GM11168 (cell line): Measurements from ENCODE around the gene DICER1.

Source experiments
- in situ Hi-C: fragments of 300-500 bp; cut with MboI; formaldehyde crosslinking; loops from one replicate; pipeline ENCODE4 v1.12.0; 2022; ENCODE audit warnings: low sequenced_read_pairs; ENCODE audit not compliant: unreplicated experiment

The DICER1 gene

GRCh38 chr14:95095996-95096395 is 61.3 kb downstream of the DICER1 start:
- in situ Hi-C loops: no loop called here

- in situ Hi-C loops: no loop called here
Measured at GRCh38 chr14:95092723-95093122, 64.6 kb downstream of the DICER1 start.

GRCh38 chr14:95091581-95091980 is 65.7 kb downstream of the DICER1 start:
- in situ Hi-C loops: no loop called here

GRCh38 chr14:95088665-95089064 is 68.7 kb downstream of the DICER1 start:
- in situ Hi-C loops: no loop called here

- in situ Hi-C loops: no loop called here
Measured at GRCh38 chr14:95087619-95088018, 69.7 kb downstream of the DICER1 start.

GRCh38 chr14:95085321-95085720 is 72.0 kb downstream of the DICER1 start:
- in situ Hi-C loops: no loop called here

- in situ Hi-C loops: no loop called here
Measured at GRCh38 chr14:95078867-95079266, 78.5 kb downstream of the DICER1 start.

- in situ Hi-C loops: no loop called here
Measured at GRCh38 chr14:95077345-95077744, 80.0 kb downstream of the DICER1 start.

GRCh38 chr14:95075789-95076188 is 81.5 kb downstream of the DICER1 start:
- in situ Hi-C loops: no loop called here

- in situ Hi-C loops: no loop called here
Measured at GRCh38 chr14:95073947-95074346, 83.4 kb downstream of the DICER1 start.

- in situ Hi-C loops: no loop called here
Measured at GRCh38 chr14:95072310-95072905, 84.9 kb downstream of the DICER1 start.

GRCh38 chr14:95071649-95072280 is 85.6 kb downstream of the DICER1 start:
- in situ Hi-C loops: no loop called here

- in situ Hi-C loops: no loop called here
Measured at GRCh38 chr14:95070748-95071435, 86.4 kb downstream of the DICER1 start.

- in situ Hi-C loops: no loop called here
Measured at GRCh38 chr14:95069547-95069946, 87.8 kb downstream of the DICER1 start.

- in situ Hi-C loops: no loop called here
Measured at GRCh38 chr14:95069018-95069417, 88.3 kb downstream of the DICER1 start.

- in situ Hi-C loops: no loop called here
Measured at GRCh38 chr14:95068521-95068920, 88.8 kb downstream of the DICER1 start.

- in situ Hi-C loops: no loop called here
Measured at GRCh38 chr14:95068080-95068479, 89.2 kb downstream of the DICER1 start.

GRCh38 chr14:95067526-95067925 is 89.8 kb downstream of the DICER1 start:
- in situ Hi-C loops: no loop called here

- in situ Hi-C loops: no loop called here
Measured at GRCh38 chr14:95066427-95066986, 90.8 kb downstream of the DICER1 start.

- in situ Hi-C loops: no loop called here
Measured at GRCh38 chr14:95065411-95065810, 91.9 kb downstream of the DICER1 start.

- in situ Hi-C loops: no loop called here
Measured at GRCh38 chr14:95064734-95065133, 92.6 kb downstream of the DICER1 start.
